COLO829 (cell line): ENCODE measurements around the gene SRR.

Source experiments
- DNase-seq: peaks from one replicate; pipeline ENCODE4 v3.0.0; 2012; ENCODE audit warnings: low spot score

Gene SRR

DNA sequence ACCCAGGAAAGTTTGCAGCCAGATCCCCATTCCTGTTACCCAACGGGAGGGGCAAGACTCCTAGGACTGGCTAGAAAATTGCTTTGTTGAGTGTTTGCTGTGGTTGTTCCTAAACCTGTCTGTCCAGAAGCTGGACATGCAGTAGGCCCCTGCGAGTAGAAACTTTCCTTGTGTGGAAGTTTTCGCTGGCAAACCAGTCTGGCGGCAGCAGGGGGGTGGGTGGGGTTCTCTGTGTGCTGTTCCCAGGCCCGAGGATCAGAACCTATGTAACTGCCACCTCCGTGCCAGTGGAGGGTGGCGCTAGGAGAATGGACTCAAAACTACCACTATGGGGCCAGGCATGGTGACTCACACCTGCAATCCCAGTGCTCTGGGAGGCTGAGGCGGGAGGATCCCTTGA is 42.7 kb downstream of the SRR start:
- DNase-seq, result no peak

DNA sequence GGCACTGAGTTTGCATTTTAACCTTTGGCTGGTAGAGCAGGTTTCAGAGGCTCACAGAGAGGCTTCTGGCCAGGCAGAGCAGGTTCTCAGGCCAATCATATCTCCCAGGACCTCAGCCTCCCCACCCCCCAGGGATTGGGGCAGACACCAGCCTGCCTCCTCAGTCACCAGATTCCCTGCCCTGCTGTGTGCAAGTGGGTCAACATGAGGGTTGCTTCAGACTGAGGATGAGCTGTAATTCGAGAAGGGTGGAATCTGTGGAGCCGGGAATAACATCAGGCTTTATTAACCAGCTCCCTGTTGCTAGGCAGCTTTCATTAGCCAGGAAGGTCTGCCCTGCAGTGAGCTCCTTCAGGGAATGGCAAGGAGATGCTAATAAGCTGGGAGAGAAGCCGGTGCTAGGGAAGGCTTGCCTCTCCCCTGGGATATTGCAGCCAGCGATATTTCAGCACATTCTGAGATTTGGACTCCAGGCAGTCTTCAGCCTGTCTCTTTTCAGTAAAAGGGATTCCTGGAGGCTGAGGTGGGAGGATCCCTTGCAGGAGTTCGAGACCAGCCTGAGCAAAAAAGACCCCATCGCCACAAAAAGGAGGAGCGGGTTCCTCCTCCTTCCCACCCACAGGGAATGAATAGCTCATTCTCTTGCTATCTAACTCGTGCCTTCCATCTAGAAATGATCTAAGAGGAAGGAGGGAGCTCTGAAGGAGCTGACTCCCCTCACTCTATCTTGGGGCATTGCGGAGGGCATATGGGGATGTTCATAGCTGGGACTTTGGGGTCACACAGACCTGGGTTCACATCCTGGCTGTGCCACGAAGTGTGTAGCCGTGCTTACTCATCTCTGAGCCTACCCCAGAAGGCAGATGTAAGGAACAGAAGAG is 44.3 kb downstream of the SRR start:
- peak; percentile 88 for DNase-seq

DNA sequence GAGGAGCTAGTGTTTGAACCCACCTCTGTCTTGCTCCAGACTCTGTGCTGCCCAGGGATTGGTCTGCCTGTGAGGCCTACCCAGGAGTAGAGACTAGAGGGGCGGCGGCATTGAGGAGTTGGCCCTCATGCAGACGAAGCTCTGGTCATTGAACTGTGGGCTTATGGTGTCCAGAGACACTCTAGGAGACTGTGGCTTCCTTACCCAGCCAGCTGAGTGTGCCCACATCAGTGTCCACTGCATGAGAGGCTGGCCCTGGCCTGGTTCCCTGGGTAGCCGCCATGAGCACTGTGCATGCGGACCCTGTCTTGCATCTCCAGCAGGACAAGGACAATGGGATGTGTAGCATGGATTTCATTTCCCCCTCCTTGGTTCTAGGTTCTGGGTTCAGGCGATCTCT is 47.5 kb downstream of the SRR start:
- DNase-seq, result no peak

DNA sequence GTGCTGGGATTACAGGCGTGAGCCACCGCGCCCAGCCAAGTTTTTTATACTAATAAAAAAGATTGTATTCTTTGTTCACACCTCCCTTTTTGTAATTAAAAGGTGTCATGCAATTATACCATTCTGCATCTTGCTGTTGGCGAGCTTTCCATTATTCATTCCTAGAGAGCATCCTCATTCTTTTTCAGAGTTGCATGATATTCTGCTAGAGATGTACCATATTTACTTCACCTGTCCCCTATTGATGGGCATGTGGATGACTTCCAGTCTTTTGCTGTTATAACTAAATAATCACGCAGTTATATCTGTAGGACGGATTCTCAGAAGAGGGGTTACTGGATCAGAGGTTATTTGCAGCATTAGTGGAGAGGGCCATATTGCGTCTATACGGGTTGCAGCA is 50.6 kb downstream of the SRR start:
- DNase-seq, result no peak

DNA sequence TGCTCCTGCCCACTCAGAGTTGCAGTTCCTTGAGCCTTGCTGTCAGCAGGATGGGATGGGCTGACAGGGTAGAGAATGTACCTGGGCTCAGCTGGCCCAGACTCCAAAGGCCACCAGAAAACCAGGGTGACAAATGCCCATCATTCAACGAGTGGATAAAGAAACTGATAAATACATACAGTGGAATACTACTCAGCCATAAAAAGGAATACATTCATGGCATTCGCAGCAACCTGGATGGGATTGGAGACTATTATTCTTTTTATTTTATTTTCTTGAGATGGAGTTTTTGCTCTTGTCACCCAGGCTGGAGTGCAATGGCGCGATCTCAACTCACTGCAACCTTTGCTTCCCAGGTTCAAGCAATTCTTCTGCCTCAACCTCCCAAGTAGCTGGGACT is 53.5 kb downstream of the SRR start:
- DNase-seq, result no peak

DNA sequence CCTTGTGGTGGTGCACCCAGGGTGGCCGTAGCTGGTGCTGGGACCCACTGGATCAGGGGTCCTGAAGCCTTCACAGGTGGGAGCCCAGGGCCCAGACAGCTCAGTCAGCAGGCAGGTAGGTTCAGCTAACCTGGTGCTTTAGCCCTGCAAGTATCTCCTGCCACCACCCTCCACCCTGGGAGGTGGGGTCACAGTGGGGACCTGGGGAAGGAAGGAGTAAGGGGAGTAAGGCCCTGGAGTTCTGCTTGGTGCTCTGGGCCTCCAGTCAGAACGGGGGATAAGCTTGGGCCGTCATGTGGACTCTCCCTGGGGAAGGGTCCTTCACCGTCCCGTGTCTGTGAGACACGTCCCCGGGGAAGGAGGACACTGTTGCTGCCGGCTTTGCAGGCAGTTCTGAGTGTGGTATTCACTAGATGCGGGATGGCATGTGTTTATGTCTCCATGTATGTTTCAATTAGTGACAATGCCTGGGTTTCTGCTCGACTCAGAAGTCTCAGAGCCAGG is 54.2 kb downstream of the SRR start:
- no peak for DNase-seq

DNA sequence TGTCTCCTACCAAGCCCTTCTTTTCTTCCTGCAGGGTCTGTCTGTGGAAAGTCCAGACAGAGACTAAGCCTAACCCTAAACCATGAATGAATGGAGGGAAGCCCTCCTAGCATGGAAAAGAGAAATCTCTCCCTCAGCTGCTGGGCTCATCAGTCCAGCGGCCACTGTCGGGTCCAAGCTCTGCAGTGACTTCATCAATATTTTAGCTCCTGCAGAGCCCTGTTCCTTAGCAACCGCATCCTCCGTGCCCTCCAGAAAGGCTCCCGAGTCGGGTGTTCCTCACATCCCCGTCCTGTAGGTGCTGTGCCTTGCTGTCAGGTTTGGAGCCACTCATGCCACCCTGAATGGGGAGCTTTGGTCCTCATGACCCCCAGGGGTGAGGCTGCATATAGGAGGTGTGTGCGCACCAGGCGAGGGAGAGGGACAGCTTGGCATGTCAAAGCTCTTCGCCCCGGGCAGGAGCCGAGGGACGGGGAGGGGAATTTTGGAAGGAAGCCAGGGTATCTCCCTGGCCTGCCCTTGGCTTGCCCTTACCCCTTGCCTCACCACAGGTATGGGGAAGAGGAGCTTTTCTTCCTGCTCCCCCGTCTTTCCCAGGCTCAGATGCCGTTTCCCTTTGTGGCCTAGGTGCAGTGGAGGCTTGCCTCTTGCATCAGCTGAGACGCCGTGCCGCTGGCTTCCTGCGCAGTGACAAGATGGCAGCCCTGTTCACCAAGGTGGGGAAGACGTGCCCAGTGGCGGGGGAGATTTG is 57.4 kb downstream of the SRR start:
- DNase-seq, result no peak

DNA sequence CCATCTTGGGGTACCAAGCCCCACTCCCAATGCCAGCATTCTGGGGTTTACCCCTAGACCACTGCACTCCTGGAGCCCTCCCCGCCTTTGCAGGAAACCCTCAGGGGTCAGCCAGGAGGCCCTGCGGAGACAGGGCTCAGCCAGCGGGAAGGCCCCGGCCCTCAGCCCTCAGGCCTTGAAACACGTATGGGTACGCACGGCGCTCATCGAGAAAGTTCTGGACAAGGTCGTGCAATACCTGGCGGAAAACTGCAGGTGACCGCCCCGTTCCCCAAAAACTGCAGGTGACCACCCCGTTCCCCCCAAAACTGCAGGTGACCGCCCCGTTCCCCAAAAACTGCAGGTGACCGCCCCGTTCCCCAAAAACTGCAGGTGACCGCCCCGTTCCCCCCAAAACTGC is 58.3 kb downstream of the SRR start:
- DNase-seq, result no peak

DNA sequence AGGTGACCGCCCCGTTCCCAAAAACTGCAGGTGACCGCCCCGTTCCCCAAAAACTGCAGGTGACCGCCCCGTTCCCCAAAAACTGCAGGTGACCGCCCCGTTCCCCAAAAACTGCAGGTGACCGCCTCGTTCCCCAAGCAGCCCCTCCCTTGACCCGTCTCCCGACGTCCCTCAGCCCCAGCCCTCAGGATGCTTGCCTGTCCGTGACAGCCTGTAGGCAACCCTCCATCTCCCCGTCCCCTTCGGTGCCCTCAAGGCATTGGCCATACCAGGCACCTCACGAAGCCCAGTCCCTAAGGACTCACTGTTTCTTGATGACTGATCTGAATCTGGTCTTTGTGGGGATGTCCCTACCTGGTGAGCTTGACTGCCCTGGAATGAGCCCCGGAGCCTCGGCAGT is 58.7 kb downstream of the SRR start:
- no peak for DNase-seq

DNA sequence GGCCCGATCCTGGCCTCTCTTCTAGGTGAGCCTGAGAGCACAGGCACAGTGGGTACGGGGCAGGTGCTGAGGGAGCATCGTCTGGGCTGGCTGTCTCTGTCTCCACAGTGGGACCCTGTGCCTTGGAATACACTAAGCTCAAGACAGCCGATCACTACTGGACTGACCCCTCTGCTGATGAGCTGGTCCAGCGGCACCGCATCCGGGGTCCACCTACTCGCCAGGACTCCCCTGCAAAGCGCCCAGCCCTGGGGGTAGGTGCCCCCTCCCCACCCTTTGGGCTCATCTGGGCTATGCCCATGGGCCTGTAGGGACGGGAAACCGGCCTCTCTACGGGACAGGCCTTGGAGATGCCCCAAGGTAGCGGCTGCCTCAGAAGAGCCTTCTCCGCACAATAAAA is 59.1 kb downstream of the SRR start:
- no peak for DNase-seq

DNA sequence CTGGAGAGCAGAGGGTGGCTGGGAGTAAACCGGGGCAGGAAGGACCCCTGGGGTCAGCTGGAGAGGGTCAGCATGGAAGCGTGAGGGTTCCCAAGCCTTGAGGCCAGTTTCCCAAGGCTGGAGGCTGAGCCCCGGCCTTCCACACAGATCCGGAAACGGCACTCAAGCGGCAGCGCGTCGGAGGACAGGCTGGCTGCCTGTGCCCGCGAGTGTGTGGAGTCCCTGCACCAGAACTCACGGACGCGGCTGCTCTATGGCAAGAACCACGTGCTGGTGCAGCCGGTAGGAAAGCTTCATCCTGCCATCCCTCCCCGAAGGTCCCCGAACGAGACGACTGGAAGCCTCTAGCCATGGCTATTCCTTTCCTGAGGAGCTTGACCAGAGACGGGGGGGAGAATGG is 59.6 kb downstream of the SRR start:
- DNase-seq, result no peak

DNA sequence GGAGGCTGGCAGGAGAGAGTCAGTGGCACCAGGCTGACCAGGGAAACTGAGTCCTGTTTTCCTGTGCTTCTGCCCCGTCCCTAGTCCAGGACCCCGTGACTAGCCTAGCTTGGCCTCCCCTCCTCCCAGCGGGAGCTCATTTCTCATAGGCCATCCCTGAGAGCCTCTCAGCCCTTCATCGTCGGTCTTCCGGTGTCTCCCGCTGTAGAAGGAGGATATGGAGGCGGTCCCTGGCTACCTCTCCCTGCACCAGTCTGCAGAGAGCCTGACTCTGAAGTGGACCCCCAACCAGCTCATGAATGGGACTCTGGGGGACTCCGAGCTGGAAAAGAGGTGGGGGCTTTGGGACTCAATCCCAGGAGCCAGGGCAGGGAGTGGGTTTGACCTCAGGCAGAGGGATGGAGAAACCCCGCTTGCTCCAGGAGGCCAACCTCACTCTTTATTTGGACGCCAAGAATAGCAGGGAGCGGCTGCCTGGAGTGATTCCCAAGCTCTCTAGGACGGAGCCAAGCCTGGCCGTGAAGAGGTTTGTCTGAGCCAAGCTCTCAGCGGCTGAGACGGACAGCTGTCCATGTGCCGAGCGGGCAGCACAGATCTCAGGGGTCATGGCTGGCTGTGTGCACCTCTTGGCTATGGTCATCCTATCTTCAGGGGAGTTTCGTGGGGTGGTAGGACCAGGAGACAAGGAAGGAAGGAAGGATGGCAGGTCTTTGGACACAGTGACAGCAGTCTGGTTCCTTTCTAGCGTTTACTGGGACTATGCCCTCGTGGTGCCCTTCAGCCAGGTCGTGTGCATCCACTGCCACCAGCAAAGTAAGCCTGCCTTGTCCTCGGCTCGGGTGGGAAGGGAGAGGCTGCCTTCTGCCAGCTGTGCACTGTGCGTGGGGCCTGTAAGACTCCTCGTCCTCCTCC is 60.4 kb downstream of the SRR start:
- DNase-seq, result no peak

DNA sequence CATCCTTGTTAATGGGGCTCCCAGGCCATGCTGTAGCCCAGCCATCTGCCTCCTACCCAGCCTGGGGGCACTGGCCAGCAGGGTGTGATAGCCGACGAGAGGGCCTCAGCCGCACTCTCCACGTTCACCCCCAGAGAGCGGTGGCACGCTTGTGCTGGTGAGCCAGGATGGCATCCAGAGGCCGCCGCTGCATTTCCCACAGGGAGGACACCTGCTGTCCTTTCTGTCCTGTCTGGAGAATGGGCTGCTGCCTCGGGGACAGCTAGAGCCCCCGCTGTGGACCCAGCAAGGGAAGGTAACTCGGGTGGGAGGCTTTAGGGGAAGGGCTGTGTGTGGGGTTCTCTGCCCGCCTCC is 61.0 kb downstream of the SRR start:
- no peak for DNase-seq

DNA sequence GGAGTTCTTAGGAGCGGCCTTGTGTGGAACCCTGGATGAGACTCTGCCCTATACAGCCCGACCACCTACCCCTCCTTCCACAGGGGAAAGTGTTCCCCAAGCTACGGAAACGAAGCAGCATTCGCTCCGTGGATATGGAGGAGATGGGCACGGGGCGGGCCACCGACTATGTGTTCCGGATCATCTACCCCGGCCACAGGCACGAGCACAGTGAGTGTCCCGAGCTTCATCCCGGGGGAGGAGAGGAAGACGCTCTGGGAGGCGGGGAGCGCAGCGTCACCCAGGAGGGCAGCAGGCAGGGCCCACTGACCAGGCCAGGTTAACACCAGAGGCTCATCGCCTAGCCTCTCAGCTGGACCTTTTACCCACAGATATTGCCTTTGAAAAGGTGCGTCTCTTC is 61.4 kb downstream of the SRR start:
- no peak for DNase-seq

DNA sequence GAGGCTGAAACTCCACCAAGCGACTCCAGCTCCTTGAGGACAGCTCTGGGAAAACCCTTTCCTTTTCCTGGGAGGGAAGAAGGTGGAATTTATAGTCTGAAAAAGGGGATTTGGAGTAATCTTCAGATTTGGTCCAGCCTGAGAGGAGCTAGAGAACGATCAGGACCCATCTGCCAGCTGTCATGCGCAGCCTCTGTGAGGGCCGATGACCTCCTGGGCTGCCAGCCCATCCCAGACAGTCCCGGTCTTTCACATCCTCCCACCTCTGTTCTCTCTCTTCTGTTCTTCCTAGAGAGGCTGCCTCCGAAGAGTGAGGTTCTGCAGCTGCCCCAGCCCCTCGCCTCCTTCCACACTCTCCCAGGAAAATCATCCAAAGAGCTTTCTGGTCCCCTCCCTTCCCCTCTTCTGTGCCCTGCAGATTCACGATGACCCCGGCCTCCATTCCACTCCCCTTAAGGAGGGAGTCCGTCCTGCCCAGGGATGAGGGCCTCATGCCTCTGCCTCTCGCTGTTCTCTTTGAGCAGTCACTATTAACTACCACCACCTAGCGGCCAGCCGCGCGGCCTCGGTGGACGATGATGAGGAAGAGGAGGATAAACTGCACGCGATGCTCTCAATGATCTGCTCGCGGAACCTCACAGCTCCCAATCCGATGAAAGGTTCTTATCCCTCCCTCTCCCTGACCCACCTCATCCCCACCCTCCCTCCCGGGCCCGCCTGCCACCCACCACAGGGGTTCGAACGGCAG is 63.2 kb downstream of the SRR start:
- DNase-seq, result no peak

DNA sequence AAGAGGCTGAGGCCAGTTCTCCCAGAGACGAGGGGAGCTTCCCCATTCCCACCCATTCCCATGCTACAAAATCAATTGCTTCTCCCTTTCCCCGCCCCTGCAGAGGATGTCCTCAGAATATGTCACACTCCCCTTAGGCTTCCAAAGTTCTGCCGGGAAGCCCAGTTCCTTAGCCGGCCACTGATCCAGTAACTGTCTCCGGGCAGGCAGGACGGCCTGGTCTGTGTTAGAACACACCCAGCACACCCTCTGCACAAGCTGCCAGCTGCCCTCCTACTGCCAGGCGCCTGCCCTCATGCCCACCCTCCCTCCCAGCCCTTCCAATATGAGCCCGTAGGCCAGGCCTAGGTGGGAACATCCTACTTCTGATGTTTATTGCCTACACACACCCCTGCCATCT is 64.6 kb downstream of the SRR start:
- no peak for DNase-seq

DNA sequence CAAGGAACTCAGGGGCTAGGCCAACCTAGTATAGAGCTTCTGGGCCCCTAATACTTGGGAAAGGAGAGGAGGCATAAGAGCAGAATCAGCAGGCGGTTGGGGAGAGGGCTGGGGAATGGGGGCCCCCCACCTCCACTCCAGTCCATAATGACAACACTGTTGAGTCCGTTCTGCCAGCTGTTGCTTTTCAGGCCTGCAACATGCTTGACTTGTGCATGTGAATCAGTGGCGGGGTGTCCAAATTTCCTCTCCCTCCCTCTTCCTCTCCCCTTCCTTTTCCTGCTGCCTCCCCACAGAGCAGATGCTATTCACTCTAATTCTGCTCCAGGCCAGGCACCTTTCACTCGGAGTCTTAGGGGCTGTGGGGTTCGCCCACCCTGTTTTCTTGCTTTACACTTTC is 65.3 kb downstream of the SRR start:
- DNase-seq, result no peak

DNA sequence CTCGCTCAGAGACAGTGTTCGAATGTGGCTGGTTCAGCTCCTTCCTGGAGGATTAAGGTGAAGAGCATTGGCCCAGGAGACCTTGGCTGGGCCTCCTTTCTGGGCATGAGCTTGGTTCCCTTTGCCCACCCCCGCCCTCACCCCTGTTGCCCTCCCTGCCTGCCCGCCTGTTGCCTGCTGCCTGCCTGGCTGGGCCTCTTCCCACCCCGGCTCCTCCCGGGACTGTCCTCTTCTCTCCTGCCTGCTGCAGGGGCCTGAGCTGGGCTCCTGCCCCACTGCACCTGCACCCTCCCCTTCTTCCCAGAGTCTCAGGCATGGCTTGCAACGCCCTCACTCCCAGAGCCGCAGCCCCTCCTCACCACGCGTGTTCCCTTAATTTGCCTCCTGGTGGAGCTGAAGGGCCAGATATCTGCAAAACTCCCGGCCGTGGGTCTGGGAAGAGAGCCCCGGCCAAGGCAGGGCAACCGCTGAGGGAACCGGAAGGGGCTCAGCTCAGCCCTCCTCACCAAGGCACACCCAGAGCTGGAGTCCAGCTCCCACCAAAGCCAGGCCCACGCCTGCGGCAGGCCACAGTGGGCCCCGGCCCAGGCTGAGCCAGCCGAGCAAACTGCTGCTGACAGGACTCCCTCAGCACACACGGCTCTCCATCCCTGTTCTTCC is 65.9 kb downstream of the SRR start:
- no peak for DNase-seq

DNA sequence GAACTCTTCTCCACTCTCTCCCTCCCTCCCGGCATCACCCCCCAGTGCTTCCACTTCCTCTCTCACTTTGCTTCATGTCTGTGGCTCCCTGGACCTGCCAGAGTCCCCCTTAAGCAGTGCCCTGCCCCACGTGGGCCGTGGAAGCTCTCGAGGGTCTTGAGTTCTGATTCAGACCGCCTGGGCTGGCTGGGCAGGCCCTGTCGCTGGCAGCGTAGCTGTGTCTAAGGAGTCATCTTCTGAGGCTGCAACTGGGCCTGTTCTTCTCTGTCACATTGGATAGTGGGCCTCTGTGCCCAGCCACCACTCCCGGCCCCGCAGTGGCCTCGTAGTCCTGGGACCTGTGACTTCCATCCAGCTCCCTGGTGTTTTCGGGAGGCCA is 66.5 kb downstream of the SRR start:
- no peak for DNase-seq

DNA sequence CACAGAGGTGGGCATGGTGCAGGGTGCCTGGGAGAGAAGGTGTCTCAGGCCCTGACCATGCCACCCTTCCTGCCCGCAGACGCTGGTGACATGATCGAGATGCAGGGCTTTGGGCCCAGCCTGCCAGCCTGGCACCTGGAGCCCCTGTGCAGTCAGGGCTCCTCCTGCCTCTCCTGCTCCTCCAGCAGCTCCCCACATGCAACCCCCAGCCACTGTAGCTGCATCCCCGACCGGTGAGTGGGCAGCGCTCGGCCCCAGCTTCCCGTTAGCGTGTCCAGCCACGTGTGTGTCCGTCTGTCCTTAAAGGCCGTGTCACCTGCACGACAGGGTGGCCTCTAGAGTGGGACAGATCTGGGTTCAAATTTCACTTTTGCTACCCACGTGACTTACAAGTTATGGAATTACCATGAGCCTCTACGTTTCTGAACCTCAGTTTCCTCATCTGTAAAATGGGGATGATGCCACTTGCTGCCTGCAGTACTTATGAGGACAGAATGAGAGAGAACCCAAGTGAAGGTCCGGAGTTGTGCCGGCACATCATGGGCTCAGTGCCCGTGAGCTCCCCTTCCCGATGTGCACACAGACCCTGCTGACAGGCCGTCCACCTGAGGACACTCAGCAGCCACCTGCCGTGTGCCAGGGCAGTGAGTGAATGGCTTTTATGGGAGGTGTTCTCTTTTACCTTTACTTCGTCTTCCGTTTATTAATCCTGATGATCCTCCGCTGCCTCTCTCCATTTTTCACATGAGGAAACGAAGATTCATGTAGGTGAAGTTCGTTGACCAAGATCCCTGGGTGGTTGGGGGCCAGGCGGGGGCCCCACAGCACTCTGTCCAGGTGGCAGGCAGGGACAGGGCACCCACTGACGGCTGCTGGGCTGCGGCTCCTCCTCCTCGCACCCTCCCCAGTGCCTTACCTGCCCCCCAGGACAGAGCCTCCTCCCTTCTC is 67.7 kb downstream of the SRR start:
- no peak for DNase-seq
